Fibroblast of skin of scalp (primary cell): ENCODE results near the gene DMPK.
A peak's percentile ranks its signal among the peaks of the same experiment; 100 is the strongest.

Experiments
- DNase-seq: peaks from one replicate; pipeline ENCODE4 v3.0.0-alpha.2; 2013

The DMPK gene

DNA sequence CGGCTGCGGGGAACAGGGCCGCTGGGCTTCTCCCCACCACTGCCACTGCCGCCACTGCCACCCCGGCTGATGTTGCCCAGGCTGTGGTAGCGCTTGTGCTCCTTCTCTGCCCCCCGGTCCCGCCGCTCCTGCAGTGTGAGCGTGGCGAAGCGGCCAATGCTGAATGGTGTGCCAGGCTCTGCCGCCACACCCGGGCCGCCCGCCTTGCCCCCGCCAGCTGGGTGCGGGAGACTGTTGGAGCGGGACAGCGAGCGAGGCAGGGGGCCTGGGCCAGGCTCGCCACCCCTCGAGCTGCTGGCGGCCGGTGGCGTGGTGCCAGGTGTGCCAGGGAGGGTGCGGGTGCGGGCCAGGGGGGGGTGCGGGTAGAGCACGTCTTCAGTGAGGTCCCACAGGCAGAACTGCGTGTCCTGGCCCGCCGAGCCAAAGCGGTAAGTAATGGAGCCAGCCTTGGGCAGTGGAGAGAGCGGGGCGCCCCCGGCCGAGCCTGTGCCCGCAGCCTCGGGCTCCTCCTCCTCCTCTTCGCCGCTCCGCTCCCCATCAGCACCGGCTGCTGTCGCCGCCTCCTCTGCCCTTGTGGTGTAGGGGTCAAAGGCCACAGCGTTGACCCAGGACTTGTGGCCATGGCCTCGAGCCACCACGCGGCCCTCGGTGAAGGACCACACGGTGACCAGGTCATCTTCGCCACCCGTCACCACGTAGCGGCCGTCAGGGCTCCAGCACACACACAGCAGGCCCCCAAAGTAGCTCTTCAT lies 3.7 kb upstream of the DMPK start:
- no peak for DNase-seq

DNA sequence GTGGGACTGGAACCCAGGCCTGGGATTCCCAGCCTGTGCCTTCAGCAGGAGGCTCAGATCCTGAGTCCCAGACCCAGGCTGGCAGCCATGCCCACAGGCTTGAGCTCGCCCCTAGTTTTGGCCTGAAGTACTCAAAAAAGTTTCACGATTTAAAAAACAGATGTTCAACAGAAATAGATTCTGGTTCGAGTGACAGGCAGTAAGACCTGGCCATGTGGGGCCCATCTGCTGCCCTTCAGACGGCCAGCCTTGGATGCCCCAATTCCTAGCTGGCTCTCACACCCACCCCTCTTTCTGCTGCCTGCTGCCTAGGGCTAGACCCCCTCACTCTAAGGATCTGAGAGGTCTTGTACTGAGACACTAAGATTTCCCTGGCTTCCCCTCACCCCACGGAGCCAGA lies 2.8 kb upstream of the DMPK start:
- DNase-seq, result no peak

DNA sequence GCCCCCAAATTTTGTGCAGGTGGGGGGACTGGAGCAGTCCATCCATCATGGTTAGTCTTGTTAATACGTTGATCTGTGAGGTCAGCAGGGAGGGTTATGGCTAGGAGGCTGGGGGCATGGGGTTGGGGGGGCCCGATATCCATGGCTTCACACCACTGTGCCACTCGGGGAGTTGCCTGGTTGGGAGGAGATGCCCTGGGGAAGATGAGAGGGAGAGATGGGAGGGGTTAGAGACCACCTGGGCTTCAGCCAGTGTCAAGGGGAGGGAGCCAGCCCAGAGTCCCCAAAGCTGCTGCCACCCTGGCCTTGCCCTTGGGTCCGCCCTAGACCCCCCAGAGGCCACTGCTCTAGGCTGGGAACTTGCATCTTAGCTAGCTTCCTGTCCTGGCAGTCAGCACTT lies 1.8 kb upstream of the DMPK start:
- DNase-seq, result no peak

DNA sequence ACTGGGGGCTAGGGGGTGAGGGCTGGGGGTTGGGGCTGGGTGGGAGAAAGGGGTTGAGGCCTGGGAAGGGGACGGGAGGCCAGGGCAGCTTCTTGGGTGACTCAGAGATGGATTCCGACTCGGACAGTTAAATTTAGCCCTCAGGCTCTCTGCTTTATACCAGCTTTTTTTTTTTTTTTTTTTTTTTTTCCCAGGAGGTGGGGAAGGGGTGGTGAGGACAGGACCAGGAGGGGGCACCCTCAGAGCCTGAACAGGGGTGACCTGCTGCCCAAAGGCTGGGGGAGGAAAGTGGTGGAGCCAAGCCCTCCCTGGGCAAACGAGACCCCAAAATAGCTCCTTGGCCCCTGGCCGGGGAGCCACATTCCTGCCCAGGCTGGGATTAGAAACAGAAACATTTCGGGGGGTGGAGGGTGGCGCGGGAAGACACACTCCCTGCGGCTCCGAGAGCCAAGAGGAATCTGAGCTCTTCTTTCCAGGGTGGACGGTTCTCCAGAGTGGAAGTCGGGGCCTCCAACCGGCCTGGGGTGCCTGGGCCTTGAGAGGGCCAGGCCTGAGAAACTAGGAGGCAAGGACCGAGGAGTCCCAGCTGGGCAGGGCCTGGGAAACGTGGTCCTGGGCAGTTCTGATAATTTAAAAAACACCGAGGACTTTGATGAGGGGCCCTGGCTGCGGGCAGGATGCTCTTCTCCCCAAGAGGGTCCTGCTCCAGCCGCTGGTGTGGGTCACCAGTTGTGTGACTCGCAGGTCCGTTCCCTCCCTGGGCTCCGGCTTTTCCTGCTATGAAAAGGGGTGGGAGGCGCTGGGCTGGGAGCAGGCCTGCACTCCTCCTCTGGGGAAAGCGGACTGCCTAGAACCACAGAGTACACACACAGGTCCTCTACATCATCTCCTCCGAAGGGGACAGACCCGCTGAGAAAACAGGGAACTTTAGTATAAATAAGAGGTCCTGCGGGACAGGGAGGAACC lies 813 bp upstream of the DMPK start:
- peak; percentile 83 for DNase-seq

DNA sequence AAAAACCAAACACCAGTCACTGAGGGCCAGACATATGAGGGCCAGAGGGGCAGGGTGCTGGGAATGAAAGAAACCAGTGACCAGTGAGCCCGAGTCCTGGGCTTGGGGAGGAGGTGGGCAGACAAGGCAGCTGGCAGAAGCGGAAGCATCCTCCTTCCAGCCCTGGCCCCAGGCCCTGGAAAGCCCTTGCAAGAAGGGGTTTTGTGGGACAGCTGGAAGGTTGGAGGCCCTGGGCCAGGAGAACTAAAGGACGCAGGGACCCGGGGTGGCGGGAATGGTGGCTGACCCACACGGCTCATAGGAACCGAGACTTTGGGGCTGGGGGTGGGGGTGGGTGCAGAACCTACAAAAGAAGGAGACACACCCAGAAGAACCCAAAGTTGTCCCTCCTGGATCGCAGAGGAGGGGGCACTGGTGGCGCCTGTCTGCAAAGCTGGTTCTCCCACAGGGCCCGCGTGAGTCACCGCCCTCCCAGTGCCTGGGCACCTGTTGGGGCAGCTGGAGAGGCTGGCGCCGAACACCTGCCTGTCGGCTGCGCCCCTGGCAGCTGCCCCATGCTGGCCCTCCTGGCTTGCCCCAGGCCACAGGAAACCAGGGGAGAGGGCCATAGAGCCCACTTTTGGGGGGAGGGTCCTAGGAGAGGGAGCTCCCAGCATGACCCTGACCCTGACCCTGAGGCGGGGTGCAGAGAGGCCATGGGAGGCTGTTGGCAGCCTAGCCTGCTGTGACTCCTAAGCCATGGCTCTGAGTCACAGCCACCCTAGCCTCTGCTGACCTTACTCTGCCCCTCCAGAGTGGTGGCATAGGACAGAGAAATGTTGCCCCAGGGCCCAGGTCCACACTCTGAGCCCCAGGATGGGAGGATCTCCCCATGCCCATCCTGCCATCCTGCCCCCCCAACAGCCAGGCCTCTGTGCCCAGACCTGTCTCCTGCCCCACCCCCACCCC lies 802 bp downstream of the DMPK start:
- DNase-seq, result no peak

DNA sequence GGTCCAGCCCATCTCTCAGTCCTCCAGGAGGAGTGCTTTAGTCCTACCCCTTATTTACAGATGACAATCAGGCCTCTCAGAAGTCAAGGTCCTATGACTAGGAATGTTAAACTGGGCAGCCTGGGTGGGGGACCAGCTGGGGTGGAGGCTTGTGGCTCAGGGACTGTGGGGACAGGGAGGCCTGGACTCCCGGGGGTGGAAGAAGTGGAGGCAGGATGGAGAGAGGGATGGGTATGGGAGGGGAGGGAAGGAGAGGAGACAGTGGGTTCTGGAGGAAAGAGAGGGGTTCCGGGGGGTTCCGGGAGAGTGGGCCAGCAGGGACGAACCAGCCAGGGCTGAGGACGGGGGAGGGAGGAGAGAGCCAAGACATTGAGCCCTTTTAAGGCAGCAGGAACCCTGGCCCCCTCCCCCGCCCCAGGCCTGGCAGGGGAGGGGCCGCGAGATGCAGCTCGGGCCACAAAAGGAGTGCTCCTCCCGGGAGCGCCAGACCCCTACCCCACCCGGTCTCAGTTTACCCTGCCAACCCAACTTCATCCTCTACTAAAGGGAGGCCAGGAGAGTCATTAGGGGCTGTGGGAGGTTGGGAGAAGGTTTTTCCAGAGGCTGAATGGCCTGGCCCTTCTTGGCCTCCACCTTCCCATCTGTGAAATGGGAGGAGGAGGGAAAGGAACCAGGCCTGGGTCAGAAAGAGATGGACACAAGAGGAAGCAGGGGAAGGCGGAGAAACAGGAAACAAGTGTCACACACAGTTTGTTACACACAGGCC lies 1.7 kb downstream of the DMPK start:
- no peak for DNase-seq

DNA sequence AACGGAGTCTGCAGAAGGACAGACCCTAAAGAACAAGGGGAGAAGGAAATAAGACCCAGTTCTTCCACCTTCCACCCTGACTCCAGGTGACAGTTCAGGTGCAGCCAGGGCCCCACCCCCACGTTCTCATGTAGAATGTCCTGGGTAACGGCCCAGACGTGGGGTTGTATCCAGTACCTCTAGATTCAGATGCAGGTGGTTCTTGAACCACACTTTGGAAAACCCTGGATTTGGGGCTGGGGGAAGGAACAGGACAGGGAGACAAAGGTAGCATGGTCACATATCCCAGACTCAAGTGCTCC lies 2.2 kb downstream of the DMPK start:
- no peak for DNase-seq

DNA sequence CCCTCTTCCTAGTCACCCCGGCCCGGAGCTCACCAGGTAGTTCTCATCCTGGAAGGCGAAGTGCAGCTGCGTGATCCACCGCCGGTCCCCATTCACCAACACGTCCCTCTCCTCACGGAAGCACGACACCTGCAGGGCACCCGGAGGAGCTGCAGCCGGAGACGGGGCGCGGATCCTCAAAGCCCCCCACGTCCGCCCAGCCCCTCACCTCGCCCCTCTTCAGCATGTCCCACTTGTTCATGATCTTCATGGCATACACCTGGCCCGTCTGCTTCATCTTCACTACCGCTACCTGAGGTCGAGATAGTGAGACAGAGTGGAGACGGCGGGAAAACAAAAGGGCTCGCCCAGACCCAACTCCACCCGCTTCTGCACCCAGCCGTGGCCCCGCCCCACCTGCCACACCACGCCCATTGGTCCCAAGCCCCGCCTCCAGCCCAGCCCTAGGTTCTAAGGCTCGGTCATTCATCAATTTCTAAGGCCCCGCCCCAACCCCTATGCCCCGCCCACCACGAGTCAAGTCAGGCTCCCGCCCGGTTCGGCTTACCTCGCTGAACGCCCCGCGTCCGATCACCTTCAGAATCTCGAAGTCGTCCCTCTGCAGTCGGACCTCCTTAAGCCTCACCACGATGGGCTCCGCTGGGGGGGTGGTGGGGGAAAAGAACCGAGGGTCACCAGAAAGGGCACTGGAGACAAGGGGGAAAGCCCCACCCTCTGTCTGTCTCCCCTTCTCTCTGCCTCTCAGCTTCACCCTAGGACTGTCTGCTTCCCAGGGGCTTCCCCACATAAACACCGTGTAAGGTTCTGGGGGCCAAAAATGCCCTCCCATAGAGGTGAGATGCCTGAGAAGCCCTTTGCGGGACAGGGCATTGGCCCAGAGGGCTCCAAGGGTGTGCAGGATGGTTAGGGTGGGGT lies 2.8 kb downstream of the DMPK start:
- DNase-seq, result peak; percentile 52

DNA sequence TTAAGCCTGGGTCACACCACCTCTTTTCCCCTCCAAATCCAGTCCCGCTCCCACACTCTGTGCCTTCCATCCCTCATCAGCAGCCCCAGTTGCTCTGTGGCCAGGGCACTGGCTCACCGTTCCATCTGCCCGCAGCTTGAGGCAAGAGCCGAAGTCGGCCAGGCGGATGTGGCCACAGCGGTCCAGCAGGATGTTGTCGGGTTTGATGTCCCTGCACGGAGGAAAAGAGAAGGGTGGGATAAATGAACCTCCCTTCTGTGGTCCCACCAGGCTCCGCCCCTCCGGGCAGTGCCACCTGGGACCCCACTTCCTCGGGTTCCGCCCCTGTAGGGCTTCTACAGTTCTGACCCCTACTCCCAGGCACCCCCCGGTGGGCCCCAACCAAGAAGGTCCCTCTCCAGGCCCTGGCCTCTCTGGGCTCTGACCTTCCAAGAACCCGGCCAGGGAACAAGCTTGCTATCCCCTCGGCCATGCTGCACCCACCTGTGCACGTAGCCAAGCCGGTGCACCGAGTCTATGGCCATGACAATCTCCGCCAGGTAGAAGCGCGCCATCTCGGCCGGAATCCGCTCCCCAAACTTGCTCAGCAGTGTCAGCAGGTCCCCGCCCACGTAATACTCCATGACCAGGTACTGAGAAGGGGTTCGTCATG lies 4.2 kb downstream of the DMPK start:
- DNase-seq, result no peak

DNA sequence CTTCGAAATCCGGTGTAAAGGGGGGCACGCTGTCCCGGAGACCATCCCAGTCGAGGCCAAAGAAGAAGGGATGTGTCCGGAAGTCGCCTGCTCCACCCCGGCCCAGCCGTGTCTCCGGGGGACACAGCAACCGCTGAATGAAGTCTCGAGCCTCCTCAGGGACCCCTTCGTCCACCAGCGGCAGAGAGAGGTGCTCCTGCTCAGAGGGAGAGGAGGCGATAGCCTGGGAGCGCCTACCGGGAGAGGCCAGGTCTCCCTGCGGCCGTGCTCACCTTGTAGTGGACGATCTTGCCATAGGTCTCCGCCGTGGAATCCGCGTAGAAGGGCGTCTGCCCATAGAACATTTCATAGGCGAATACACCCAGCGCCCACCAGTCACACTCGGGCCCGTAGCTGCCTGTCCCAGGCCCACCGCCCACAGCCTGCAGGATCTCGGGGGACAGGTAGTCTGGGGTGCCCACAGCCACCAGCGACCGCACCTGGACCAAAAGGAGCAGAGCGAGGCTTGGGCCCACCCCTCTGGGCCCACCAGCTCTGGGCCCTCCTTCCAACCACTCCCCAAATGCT lies 4.8 kb downstream of the DMPK start:
- no peak for DNase-seq

DNA sequence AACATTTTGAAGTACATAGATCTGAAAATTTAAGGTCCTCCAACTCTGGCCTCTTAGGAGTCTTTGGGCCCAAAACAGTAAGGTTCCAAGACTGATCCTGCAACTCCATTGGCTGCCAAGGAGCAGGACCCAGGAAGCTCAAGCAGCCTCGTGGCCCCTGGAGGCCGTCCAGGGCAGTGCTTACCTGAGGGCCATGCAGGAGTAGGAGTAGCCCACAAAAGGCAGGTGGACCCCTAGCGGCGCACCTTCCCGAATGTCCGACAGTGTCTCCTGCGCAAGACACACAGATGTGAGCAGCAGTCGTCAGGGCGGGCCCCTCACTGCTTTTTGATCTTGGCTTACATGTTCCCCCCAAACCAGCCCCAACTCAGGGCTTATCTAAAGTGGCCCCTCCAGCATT lies 7.5 kb downstream of the DMPK start:
- DNase-seq, result no peak

DNA sequence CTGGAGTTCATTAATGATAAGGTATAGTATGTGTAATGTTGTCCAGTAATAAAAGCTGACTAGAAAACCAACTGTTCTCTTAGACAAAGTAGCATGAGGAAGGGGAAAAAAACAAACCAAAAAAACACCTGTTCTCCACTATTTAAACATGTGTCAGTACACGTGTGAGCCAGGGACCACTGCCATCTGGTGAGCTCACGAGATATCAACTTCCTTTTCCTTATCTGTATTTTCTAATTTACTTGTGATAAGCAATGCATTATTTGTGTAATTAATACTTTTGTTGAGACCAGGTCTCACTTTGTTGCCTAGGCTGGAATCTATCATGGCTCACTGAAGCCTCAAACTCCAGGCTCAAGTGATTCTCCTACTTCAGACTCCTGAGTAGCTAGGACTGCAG lies 8.9 kb downstream of the DMPK start:
- DNase-seq, result no peak

DNA sequence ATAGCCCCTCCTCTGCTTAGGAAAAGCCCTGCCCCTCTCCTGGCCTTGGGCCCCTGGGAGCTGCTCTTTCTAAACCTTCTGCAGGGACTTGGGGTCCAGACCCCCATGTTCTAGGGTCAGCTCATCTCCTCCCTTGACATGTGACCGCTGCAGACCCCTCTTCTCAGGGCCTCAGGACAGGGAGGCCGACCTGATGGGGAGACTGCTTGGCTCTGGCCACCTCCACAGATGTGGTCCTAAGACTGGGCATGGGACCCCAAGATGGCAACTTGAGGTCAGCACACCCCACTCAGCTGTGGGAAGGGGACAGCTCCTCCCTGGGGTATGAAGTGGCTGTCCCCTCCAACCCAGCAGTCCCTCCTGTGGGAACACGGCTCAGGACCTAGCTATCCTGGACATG lies 9.4 kb downstream of the DMPK start:
- no peak for DNase-seq

DNA sequence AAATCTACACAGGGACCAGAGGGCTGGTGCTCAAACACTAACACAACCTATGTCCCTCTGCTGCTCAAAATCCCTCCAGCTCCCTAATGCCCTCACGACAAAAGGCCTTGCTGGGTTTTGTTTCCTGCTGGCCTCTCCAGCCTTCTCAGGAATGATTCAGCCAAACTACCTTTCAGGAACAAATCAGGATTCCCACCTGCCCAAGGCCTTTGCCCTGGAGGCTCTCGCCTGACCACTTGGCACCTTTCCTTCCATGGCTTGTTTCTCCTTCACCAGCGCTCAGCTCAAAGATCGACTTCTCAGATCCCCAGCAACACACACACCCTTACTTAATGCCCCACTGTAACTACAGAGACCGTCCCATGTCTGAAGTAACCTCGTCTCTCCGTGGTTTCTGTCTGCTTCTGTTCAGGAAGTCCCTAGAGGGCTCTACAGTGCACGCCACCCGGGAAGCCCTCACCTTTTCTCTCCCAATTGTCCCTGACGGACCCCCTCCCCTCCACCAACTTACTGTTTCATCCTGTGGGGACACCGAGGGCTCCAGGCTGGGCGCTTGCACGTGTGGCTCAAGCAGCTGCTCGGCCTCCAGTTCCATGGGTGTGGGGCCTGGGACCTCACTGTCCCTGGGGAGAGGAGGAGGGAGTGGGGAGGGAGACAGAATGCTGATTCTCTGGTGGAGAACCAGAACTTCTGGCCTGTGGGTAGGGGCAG lies 10.0 kb downstream of the DMPK start:
- DNase-seq, result no peak

DNA sequence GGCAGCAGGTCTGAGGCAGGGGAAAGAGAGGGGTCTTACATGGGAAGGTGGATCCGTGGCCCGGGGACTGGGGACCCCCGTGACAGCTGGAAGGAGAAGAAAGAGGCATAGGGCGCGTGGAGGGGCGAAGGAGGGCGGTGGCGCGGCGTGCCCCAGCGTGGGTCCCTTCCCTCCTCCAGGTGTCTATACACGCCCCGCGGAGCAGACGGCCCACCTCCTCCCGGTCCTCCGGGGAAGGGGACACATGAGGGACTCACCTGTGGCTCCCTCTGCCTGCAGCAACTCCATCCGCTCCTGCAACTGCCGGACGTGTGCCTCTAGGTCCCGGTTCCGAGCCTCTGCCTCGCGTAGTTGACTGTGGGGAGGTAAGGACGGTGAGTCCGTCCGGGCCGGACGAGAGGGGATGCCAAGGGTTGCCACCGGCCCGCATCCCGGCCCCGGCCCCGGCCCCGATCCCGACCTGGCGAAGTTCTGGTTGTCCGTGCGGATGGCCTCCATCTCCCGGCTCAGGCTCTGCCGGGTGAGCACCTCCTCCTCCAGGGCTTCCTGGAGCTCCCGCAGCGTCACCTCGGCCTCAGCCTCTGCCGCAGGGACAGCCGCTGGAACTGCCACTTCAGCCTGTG lies 10.9 kb downstream of the DMPK start:
- no peak for DNase-seq

DNA sequence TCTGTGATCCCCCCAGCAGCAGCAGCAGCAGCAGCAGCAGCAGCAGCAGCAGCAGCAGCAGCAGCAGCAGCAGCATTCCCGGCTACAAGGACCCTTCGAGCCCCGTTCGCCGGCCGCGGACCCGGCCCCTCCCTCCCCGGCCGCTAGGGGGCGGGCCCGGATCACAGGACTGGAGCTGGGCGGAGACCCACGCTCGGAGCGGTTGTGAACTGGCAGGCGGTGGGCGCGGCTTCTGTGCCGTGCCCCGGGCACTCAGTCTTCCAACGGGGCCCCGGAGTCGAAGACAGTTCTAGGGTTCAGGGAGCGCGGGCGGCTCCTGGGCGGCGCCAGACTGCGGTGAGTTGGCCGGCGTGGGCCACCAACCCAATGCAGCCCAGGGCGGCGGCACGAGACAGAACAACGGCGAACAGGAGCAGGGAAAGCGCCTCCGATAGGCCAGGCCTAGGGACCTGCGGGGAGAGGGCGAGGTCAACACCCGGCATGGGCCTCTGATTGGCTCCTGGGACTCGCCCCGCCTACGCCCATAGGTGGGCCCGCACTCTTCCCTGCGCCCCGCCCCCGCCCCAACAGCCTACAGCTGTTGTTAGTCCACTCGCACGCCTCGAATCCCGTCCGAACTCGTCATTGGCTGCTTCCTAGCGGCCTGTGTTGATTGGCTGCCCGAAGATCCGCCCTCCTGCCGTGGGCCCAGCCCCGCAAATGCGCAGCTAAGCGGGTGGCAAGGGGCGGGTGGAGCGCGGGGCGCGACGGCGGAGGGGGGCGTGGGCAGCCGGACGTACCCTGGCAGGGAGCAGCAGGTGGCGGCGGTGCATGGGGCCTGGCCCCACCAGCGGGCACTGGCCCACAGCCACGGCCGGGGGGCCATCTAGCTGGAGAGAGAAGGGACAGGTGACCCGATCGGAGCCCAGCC lies 11.8 kb downstream of the DMPK start:
- peak; percentile 98 for DNase-seq

DNA sequence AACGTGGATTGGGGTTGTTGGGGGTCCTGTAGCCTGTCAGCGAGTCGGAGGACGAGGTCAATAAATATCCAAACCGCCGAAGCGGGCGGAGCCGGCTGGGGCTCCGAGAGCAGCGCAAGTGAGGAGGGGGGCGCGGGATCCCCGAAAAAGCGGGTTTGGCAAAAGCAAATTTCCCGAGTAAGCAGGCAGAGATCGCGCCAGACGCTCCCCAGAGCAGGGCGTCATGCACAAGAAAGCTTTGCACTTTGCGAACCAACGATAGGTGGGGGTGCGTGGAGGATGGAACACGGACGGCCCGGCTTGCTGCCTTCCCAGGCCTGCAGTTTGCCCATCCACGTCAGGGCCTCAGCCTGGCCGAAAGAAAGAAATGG lies 12.5 kb downstream of the DMPK start:
- peak; percentile 41 for DNase-seq
